NCI-H2081 (cell line): Measurements from ENCODE around the gene MS4A4A.

Source experiments
- DNase-seq, 2 experiments: peaks; one replicate each; lab custom pipeline; 2025; lab: John Stamatoyannopoulos, UW

MS4A4A gene

GRCh38 chr11:60303661-60304060 lies 23.2 kb downstream of the MS4A4A start:
- DNase-seq = no peak

GRCh38 chr11:60305906-60306619 lies 25.6 kb downstream of the MS4A4A start:
- no peak for DNase-seq

GRCh38 chr11:60307507-60308195 lies 27.2 kb downstream of the MS4A4A start:
- DNase-seq = no peak

GRCh38 chr11:60310407-60310998 lies 30.0 kb downstream of the MS4A4A start:
- no peak for DNase-seq

GRCh38 chr11:60314635-60315321 lies 34.3 kb downstream of the MS4A4A start:
- DNase-seq = no peak

GRCh38 chr11:60315871-60316270 lies 35.4 kb downstream of the MS4A4A start:
- no peak for DNase-seq

- no peak for DNase-seq
Measured at GRCh38 chr11:60316317-60316716, 35.9 kb downstream of the MS4A4A start.

- no peak for DNase-seq
Measured at GRCh38 chr11:60318726-60319125, 38.3 kb downstream of the MS4A4A start.

GRCh38 chr11:60321051-60321450 lies 40.6 kb downstream of the MS4A4A start:
- no peak for DNase-seq

- no peak for DNase-seq
Measured at GRCh38 chr11:60326955-60327354, 46.5 kb downstream of the MS4A4A start, which contains the start of gene MS4A6E. TSS of gene MS4A6E (plus strand) at chr11:60327255. CDS start at chr11:60334896, 7,641 bp downstream.

GRCh38 chr11:60328460-60328859 lies 48.0 kb downstream of the MS4A4A start:
- no peak for DNase-seq

- no peak for DNase-seq
Measured at GRCh38 chr11:60332846-60333245, 52.4 kb downstream of the MS4A4A start.

- DNase-seq = peak; percentile 33 to 62
Measured at GRCh38 chr11:60334005-60334620, 53.6 kb downstream of the MS4A4A start.

GRCh38 chr11:60336767-60337391 lies 56.4 kb downstream of the MS4A4A start:
- DNase-seq = no peak

GRCh38 chr11:60338053-60338452 lies 57.6 kb downstream of the MS4A4A start:
- DNase-seq = no peak

- DNase-seq = no peak
Measured at GRCh38 chr11:60339356-60339755, 58.9 kb downstream of the MS4A4A start.

GRCh38 chr11:60343094-60343704 lies 62.7 kb downstream of the MS4A4A start:
- peak; percentile 7 to 8 for DNase-seq

- no peak for DNase-seq
Measured at GRCh38 chr11:60344146-60344545, 63.7 kb downstream of the MS4A4A start.

- peak in 1 of 2 experiments; percentile 31 for DNase-seq
Measured at GRCh38 chr11:60345489-60345888, 65.0 kb downstream of the MS4A4A start.

GRCh38 chr11:60347084-60347797 lies 66.8 kb downstream of the MS4A4A start:
- no peak for DNase-seq
